Measurements from ENCODE around the gene PTPRT. TPM values are rescaled to one million over a fixed set of nuclear protein-coding genes. Genes with fewer than 3 reads are reported as not detected.

PTPRT gene
- total and polyA plus RNA-seq, 2 of the 13 experiments (the other 11 are each of a cell fraction or from before 2014, with no cell fraction given), result under 0.01 to 0.09 TPM

DNA sequence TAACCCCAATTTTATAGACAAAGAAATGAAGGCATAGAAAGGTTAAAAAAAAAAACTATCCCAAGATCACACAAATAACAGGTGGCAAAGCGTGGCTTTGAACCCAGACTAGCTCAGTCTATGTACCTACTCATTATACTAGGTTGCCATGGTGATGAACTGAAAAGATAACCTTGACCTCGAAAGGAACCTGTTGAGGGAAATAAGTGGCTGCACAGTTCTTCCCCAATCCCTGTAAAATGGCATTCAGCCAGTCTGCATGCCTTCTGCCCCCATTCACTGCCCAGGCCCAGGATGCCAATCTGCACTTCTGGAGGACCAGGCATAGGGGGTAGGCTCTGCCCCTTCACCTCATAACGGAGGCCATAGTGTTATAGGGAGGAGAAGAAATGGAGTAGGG lies 295.2 kb downstream of the PTPRT start:
- Histone ChIP-seq H3K4me2 (ENCODE audit: low read depth, low read length) (no peak overlapping the region), H3K9me3 (ENCODE audit: low read length) (peaks cover 34% of the 10 kb centered on the region), H4K20me1 (ENCODE audit: insufficient read depth, low read length) (no peaks in the 10 kb centered on the region), H3K4me3 (replicated peaks in 1 of 3; ENCODE audit: insufficient read depth in 1 of 3, low read depth in 2 of 3, low read length in 3 of 3) (no peak overlapping the region), H3K36me3 (replicated peaks in 1 of 2; ENCODE audit: control insufficient read depth in 1 of 2, insufficient read depth in 2 of 2, low read length in 2 of 2) (no peaks in the 10 kb centered on the region), H3K27me3 (ENCODE audit: control insufficient read depth in 1 of 2, insufficient read depth in 2 of 2, low read length in 2 of 2) (no peaks in the 10 kb centered on the region), H3K27ac (ENCODE audit: extremely low read length, insufficient read depth, low read length) (no peak overlapping the region), H2AFZ (ENCODE audit: low read length) (no peak overlapping the region), H3K9ac (ENCODE audit: insufficient read depth, low read depth, low read length) (no peak overlapping the region), H3K4me1 (ENCODE audit: insufficient read depth, low read length) (no peaks in the 10 kb centered on the region), H3K79me2 (ENCODE audit: insufficient read depth, low read length) (no peaks in the 10 kb centered on the region)
- FAIRE-seq, result no peak
- WGBS (ENCODE audit: low lambda C conversion rate), result 7% methylated on average over 3 of the region's 3 CpGs
- no peak for TF ChIP-seq TEAD2 (CRISPR knock-in tag; IDR thresholded peaks at IDR 0.05)
- TF ChIP-seq, protein P1, sequence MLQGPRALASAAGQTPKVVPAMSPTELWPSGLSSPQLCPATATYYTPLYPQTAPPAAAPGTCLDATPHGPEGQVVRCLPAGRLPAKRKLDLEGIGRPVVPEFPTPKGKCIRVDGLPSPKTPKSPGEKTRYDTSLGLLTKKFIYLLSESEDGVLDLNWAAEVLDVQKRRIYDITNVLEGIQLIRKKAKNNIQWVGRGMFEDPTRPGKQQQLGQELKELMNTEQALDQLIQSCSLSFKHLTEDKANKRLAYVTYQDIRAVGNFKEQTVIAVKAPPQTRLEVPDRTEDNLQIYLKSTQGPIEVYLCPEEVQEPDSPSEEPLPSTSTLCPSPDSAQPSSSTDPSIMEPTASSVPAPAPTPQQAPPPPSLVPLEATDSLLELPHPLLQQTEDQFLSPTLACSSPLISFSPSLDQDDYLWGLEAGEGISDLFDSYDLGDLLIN (CRISPR knock-in tag; IDR thresholded peaks at IDR 0.05; ENCODE audit: borderline replicate concordance), result no peak
- TF ChIP-seq MBNL3 (CRISPR knock-in tag; conservative IDR thresholded peaks at IDR 0.05), result no peak
- TF ChIP-seq, protein P2, sequence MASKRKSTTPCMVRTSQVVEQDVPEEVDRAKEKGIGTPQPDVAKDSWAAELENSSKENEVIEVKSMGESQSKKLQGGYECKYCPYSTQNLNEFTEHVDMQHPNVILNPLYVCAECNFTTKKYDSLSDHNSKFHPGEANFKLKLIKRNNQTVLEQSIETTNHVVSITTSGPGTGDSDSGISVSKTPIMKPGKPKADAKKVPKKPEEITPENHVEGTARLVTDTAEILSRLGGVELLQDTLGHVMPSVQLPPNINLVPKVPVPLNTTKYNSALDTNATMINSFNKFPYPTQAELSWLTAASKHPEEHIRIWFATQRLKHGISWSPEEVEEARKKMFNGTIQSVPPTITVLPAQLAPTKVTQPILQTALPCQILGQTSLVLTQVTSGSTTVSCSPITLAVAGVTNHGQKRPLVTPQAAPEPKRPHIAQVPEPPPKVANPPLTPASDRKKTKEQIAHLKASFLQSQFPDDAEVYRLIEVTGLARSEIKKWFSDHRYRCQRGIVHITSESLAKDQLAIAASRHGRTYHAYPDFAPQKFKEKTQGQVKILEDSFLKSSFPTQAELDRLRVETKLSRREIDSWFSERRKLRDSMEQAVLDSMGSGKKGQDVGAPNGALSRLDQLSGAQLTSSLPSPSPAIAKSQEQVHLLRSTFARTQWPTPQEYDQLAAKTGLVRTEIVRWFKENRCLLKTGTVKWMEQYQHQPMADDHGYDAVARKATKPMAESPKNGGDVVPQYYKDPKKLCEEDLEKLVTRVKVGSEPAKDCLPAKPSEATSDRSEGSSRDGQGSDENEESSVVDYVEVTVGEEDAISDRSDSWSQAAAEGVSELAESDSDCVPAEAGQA (IDR thresholded peaks at IDR 0.05; ENCODE audit: low read depth), result no peak
- TF ChIP-seq, protein P2 (CRISPR knock-in tag; IDR thresholded peaks at IDR 0.05; ENCODE audit: borderline replicate concordance), result no peak
- TF ChIP-seq PHF5A (CRISPR knock-in tag; IDR thresholded peaks at IDR 0.05; ENCODE audit: low read depth, unreplicated experiment), result no peak
- TF ChIP-seq NFYB (CRISPR knock-in tag; IDR thresholded peaks at IDR 0.05), result no peak
- TF ChIP-seq, protein P3, sequence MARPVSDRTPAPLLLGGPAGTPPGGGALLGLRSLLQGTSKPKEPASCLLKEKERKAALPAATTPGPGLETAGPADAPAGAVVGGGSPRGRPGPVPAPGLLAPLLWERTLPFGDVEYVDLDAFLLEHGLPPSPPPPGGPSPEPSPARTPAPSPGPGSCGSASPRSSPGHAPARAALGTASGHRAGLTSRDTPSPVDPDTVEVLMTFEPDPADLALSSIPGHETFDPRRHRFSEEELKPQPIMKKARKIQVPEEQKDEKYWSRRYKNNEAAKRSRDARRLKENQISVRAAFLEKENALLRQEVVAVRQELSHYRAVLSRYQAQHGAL (CRISPR knock-in tag; IDR thresholded peaks at IDR 0.05; ENCODE audit: not compliant biosample characterization), result no peak
- no peak for TF ChIP-seq ZNF589 (CRISPR knock-in tag; conservative IDR thresholded peaks at IDR 0.05)
- no peak for TF ChIP-seq ZSCAN31 (CRISPR knock-in tag; IDR thresholded peaks at IDR 0.05; ENCODE audit: low read depth)
- TF ChIP-seq HDAC1 (CRISPR knock-in tag; IDR thresholded peaks at IDR 0.05), result no peak
- no peak for TF ChIP-seq LCORL (IDR thresholded peaks at IDR 0.05)
- TF ChIP-seq LCORL (CRISPR knock-in tag; IDR thresholded peaks at IDR 0.05), result no peak
- no peak for TF ChIP-seq TCF12 (IDR thresholded peaks at IDR 0.05)
- no peak for TF ChIP-seq TCF12 (CRISPR knock-in tag; IDR thresholded peaks at IDR 0.05)
- TF ChIP-seq DPF2 (CRISPR knock-in tag; IDR thresholded peaks at IDR 0.05; ENCODE audit: borderline replicate concordance, low read depth), result no peak
- TF ChIP-seq ZNF17 (CRISPR knock-in tag; IDR thresholded peaks at IDR 0.05), result no peak
- no peak for TF ChIP-seq PBX3 (CRISPR knock-in tag; IDR thresholded peaks at IDR 0.05; ENCODE audit: borderline replicate concordance)
- no peak for TF ChIP-seq PITX1 (CRISPR knock-in tag; IDR thresholded peaks at IDR 0.05)
- in situ Hi-C loops (cut with HindIII; ENCODE audit: extremely low pct_ligation_motif_present, low pct_unique_long_range_greater_than_20kb), result no loop called here
- intact Hi-C loops (cut with micrococcal nuclease; ENCODE audit: unreplicated experiment), result no loop called here
- BruUV-seq (replicated peaks), result no TSS peak
- no peak for DNase-seq (ENCODE audit: low spot score)
- ChIA-PET POLR2A (no interaction called here), CTCF (ENCODE audit: low intra/inter-chr PET ratio, low total read pairs) (no interaction called here)
- no peak for ATAC-seq
